Prostate gland (tissue), 2 donors: ENCODE data around the gene COLEC12.

ENCODE experiments used
- POLR2AphosphoS5 ChIP-seq: sonication (generic); formaldehyde crosslinking; IDR thresholded peaks from one replicate; pipeline ENCODE4 v1.6.1; 2017; ENCODE audit warnings: antibody characterized with exemption
- TF ChIP-seq, protein P1 (sequence below), 4 experiments: fragments of 200-600 bp in 2 of 4; fragments of 450-650 bp in 2 of 4; sonication (generic) in 2 of 4; IDR thresholded peaks; 1 replicate in 3 of 4; 2 replicates in 1 of 4; pipeline ENCODE4 v1.5.1; 2016 to 2019; ENCODE audit warnings: antibody characterized with exemption in 4 of 4, mild to moderate bottlenecking in 2 of 4, moderate library complexity in 2 of 4

DNA sequence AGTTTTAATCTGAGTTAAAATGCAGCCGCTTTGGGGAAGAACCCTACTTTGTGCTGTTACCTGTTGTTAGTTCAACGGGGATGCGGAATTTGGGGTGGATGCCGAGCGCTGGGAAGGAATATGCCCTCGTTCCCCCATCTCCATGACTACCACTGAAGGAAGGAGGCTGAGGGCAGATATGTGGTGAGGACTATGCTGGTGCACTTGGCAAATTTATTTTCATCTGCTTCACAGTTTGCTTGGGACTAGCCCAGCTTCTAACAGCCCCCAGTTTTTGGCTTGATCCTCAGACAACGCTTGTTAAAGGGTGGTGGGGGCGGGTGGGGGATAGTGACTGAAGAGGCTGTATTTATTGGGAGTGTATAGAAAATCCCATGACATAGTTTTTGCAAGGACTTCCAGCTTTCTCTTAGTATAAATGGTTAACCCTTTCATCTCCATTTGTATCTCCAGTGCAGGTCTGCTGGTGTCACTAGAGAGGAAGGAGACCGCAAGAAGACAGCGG, 100.8 kb downstream of the COLEC12 start:
- TF ChIP-seq POLR2AphosphoS5, result no peak
- TF ChIP-seq, protein P1, sequence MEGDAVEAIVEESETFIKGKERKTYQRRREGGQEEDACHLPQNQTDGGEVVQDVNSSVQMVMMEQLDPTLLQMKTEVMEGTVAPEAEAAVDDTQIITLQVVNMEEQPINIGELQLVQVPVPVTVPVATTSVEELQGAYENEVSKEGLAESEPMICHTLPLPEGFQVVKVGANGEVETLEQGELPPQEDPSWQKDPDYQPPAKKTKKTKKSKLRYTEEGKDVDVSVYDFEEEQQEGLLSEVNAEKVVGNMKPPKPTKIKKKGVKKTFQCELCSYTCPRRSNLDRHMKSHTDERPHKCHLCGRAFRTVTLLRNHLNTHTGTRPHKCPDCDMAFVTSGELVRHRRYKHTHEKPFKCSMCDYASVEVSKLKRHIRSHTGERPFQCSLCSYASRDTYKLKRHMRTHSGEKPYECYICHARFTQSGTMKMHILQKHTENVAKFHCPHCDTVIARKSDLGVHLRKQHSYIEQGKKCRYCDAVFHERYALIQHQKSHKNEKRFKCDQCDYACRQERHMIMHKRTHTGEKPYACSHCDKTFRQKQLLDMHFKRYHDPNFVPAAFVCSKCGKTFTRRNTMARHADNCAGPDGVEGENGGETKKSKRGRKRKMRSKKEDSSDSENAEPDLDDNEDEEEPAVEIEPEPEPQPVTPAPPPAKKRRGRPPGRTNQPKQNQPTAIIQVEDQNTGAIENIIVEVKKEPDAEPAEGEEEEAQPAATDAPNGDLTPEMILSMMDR (IDR thresholded peaks at IDR 0.05), result no peak
